CD4-positive, alpha-beta T cell (primary cell): ENCODE results near the gene SLC35C1. TPM values are rescaled to one million over a fixed set of nuclear protein-coding genes. Genes with fewer than 3 reads are reported as not detected.
"Not testable (repeated sequence)": the region's sequence is repeated elsewhere in the genome, so short reads cannot be mapped to it uniquely, and the experiment has no call there.

Experiments used
- ATAC-seq: fragments of 200-7000 bp; cut with Tn5 transposase; one replicate; pipeline ENCODE4 v1.10.0; 2022; ENCODE audit warnings: mild to moderate bottlenecking; ENCODE audit not compliant: poor library complexity
- CTCF ChIA-PET: fragments of 350-600 bp; sonication (Branson Sonifier 250); formaldehyde crosslinking; loops from one replicate; lab custom pipeline; 2021; ENCODE audit warnings: antibody characterized with exemption, inconsistent platforms; lab: Charles Lee
- POLR2A ChIA-PET: fragments of 350-600 bp; sonication (Branson Sonifier 250); formaldehyde crosslinking; loops from one replicate; lab custom pipeline; 2021; ENCODE audit warnings: antibody characterized with exemption, inconsistent platforms; lab: Charles Lee
- DNase-seq, 14 experiments: peaks; one replicate each; pipeline ENCODE4 v3.0.0-alpha.2; 2013 to 2020; ENCODE audit warnings: mixed read lengths in 2 of 14
- H3K27ac ChIP-seq, 2 donors: one replicate each; pipeline versions ENCODE4 v1.5.1 to v1.7.0; 2013; ENCODE audit warnings: low read length in 2 of 2, low read depth in 1 of 2, mild to moderate bottlenecking in 1 of 2
- H3K27me3 ChIP-seq, 2 experiments: 1 replicate in 1 of 2; 2 replicates in 1 of 2; pipeline versions ENCODE4 v1.6.1 to v1.7.0; 2013; ENCODE audit warnings: low read length in 2 of 2, control low read depth in 1 of 2, mild to moderate bottlenecking in 1 of 2, moderate library complexity in 1 of 2; ENCODE audit not compliant: insufficient read depth in 2 of 2, control insufficient read depth in 1 of 2
- H3K36me3 ChIP-seq: one replicate; pipeline ENCODE4 v1.6.1; 2013; ENCODE audit warnings: low read length, control low read depth; ENCODE audit not compliant: insufficient read depth
- H3K4me1 ChIP-seq: one replicate; pipeline ENCODE4 v1.6.1; 2013; ENCODE audit warnings: low read length, control low read depth; ENCODE audit not compliant: insufficient read depth
- H3K4me3 ChIP-seq: one replicate; pipeline ENCODE4 v1.5.1; 2013; ENCODE audit warnings: mild to moderate bottlenecking, low read length, moderate library complexity
- H3K9me3 ChIP-seq, 2 experiments: 1 replicate in 1 of 2; 2 replicates in 1 of 2; pipeline versions ENCODE4 v1.6.1 to v1.7.0; 2013; ENCODE audit warnings: low read length in 2 of 2, mild to moderate bottlenecking in 2 of 2, control low read depth in 1 of 2, moderate library complexity in 1 of 2; ENCODE audit not compliant: control insufficient read depth in 1 of 2, insufficient read depth in 1 of 2
- H3K27ac Mint-ChIP-seq: one replicate; pipeline ENCODE4 v1.8.0; 2020; ENCODE audit warnings: mixed read lengths
- H3K27me3 Mint-ChIP-seq: one replicate; pipeline ENCODE4 v1.8.0; 2021; ENCODE audit warnings: mixed read lengths
- H3K36me3 Mint-ChIP-seq: one replicate; pipeline ENCODE4 v1.8.0; 2021; ENCODE audit warnings: low read depth, mixed read lengths
- H3K4me1 Mint-ChIP-seq: one replicate; pipeline ENCODE4 v1.8.0; 2021; ENCODE audit warnings: low read depth, mixed read lengths
- H3K4me3 Mint-ChIP-seq: one replicate; pipeline ENCODE4 v1.8.0; 2020; ENCODE audit warnings: mild to moderate bottlenecking, mixed read lengths
- H3K9me3 Mint-ChIP-seq: one replicate; pipeline ENCODE4 v1.8.0; 2020; ENCODE audit warnings: mixed read lengths
- intact Hi-C, 2 experiments: fragments of 100-400 bp; cut with DNase I in 1 of 2; cut with micrococcal nuclease in 1 of 2; formaldehyde crosslinking; loops; one replicate each; pipeline versions ENCODE4 v1.15.1 to v1.9.0; 2023 to 2025; cut with DNase I, micrococcal nuclease
- total RNA-seq, 174 experiments: library from RNA in 2 of 174; stranded (reverse) in 2 of 174; gene quantifications; one replicate each; pipeline ENCODE4 v1.2.3 and lab custom pipeline; 2021 to 2026
- TF ChIP-seq, protein P1 (sequence below): fragments of 200-600 bp; IDR thresholded peaks from one replicate; pipeline ENCODE4 v1.8.0; 2022; ENCODE audit warnings: antibody characterized with exemption, mild to moderate bottlenecking

Gene SLC35C1
- total RNA-seq, 2 experiments from 2014 or later = 4.4 to 4.9 TPM

DNA sequence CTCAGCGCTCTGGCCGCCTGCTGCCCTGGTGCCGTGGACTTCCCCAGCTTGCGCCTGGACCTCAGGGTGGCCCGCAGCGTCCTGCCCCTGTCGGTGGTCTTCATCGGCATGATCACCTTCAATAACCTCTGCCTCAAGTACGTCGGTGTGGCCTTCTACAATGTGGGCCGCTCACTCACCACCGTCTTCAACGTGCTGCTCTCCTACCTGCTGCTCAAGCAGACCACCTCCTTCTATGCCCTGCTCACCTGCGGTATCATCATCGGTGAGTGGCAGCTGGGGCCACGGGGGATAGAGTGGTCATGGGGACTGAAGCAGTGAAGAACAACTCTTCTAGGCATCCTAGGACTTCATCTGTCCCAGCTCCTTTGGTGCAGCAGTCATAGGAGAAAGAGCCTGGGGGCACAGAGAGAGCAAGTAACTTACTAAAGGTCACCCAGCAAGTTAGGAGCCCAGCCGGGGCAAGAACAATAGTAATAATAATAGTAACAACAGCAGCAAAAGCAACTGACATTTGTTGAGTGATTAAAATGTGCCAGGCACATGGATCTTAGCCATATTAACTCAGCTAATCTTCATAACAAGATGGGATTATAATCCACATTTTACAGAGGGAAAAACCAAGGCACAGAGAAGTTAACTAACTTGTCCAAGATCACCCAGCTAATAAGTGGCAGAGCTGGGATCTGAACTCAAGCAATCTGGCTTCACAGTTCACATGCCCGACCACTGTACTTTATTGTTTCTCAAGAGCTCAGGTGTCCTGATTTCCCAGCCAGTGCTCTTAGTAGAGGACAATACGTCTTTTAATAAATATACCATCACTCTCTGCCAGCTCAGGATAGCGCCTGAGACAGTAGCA, 1.4 kb downstream of the SLC35C1 start:
- peaks cover 44% of the 10 kb centered on the region for H3K36me3 Mint-ChIP-seq
- intact Hi-C loops = no loop called here
- no peaks in the 10 kb centered on the region for H3K9me3 Mint-ChIP-seq

DNA sequence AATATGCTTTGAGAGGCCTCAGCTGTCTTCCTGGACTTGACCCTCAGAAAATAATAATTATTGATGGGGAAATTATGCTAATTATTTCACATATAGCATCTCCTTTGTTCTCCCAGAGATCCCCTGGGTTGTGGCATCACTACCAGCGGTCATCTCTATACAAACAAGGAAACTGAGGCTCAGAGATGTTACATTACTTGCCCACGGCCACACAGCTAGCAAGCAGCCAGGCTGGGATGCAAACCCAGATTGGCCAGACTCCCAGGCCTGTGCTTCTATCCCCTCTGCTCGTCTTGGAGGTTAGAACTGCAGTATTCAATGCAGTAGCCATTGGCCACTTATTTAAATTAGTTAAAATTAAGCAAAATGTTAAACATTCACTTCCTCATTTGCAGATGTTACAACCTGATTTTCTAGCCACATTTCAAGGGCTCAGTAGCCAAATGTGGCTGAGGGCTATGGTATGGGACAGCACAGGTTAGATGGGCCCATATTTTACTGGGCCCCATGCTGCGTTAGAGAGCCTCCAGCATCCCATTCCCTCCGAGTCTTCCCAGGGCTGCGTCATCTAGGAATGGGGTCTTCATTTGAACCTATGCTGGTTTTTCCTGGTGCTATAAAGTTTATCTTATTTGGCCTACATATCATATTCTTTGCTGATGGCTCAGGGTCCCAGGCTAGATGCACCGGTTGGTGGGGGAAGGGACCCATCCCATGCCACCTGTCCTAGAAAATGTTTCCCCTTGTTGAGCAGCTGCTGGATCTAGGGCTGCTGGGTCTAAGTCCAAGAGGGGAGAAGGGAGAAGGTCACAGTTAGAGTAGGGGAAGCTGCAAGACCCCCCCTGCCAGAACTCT, 2.2 kb downstream of the SLC35C1 start:
- TF ChIP-seq, protein P1, sequence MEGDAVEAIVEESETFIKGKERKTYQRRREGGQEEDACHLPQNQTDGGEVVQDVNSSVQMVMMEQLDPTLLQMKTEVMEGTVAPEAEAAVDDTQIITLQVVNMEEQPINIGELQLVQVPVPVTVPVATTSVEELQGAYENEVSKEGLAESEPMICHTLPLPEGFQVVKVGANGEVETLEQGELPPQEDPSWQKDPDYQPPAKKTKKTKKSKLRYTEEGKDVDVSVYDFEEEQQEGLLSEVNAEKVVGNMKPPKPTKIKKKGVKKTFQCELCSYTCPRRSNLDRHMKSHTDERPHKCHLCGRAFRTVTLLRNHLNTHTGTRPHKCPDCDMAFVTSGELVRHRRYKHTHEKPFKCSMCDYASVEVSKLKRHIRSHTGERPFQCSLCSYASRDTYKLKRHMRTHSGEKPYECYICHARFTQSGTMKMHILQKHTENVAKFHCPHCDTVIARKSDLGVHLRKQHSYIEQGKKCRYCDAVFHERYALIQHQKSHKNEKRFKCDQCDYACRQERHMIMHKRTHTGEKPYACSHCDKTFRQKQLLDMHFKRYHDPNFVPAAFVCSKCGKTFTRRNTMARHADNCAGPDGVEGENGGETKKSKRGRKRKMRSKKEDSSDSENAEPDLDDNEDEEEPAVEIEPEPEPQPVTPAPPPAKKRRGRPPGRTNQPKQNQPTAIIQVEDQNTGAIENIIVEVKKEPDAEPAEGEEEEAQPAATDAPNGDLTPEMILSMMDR = no peak
- intact Hi-C loops = loop anchor here in 1 of 2 experiments (1.0 kb wide), 1 partner anchor 35 kb away; no protein-coding TSS in a partner anchor
- ChIA-PET CTCF (interaction anchor here (1.8 kb wide), 1 partner anchor 36 kb away, joined by 12 read pairs; no protein-coding TSS in a partner anchor), POLR2A (no interaction called here)
- ATAC-seq = no peak
- Mint-ChIP-seq H3K27me3 (no peaks in the 10 kb centered on the region), H3K4me1 (peaks cover 51% of the 10 kb centered on the region), H3K27ac (peak overlapping the region; percentile 73), H3K36me3 (peaks cover 51% of the 10 kb centered on the region), H3K4me3 (peak overlapping the region; percentile 94), H3K9me3 (no peaks in the 10 kb centered on the region)
- peaks cover 39% of the 10 kb centered on the region for H3K36me3 ChIP-seq
- no peak overlapping the region for H3K27ac ChIP-seq
- H3K27me3 ChIP-seq = no peaks in the 10 kb centered on the region
- no peaks in the 10 kb centered on the region for H3K9me3 ChIP-seq
- no peak for DNase-seq
- H3K4me1 ChIP-seq = peaks cover 56% of the 10 kb centered on the region
- no peak overlapping the region for H3K4me3 ChIP-seq

More for the DNA sequence above, 1.4 kb downstream of the SLC35C1 start:
- no peaks in the 10 kb centered on the region for H3K9me3 ChIP-seq
- ChIA-PET CTCF (interaction anchor here (1.8 kb wide), 1 partner anchor 35 kb away, joined by 12 read pairs; no protein-coding TSS in a partner anchor), POLR2A (interaction anchor here (0.6 to 2.0 kb wide), 2 partner anchors 39 to 40 kb away, joined by 3 to 5 read pairs; partner anchors contain the start of gene CRY2)
- no peaks in the 10 kb centered on the region for H3K27me3 ChIP-seq
- TF ChIP-seq, protein P1 = no peak
- no peak overlapping the region for H3K27ac ChIP-seq
- H3K4me1 ChIP-seq = peaks cover 56% of the 10 kb centered on the region
- peak overlapping the region; percentile 99 for H3K4me3 ChIP-seq
- Mint-ChIP-seq H3K27ac (peak overlapping the region; percentile 73), H3K4me1 (peaks cover 57% of the 10 kb centered on the region), H3K4me3 (peak overlapping the region; percentile 94), H3K27me3 (no peaks in the 10 kb centered on the region)
- ATAC-seq (no peak), DNase-seq (peak in 1 of 14 experiments; percentile 39)
- H3K36me3 ChIP-seq = peaks cover 31% of the 10 kb centered on the region

DNA sequence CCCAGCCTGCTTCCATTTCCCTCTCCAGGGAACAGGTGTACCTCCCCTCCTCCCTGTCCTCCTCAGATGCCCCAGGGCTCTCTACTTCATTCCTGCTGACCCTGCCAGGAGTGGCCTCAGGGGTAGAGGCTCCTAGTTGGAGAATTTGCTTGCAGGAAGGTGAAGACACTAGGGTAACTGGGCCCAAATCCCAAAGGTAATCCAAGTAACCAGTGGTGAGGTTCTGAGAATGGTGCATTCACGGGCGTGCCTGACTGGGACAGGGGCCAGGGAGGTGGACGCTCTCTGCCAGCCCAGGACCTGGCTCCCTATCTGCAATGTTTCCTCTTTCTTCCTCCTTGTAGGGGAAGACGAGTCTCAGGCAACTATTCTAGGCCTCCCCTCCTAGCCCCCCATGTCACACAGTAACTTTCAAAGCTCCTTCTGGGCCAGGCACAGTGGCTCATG, 2.9 kb downstream of the SLC35C1 start:
- intact Hi-C loops = loop anchor here in 1 of 2 experiments (1.0 kb wide), 1 partner anchor 34 kb away; no protein-coding TSS in a partner anchor
- DNase-seq = no peak
- H3K4me3 ChIP-seq = no peak overlapping the region
- no peak overlapping the region for H3K27ac ChIP-seq
- Mint-ChIP-seq H3K4me1 (peaks cover 51% of the 10 kb centered on the region), H3K9me3 (no peaks in the 10 kb centered on the region), H3K4me3 (peak overlapping the region; percentile 94), H3K27me3 (no peaks in the 10 kb centered on the region), H3K36me3 (peaks cover 58% of the 10 kb centered on the region), H3K27ac (no peak overlapping the region)
- H3K4me1 ChIP-seq = peaks cover 56% of the 10 kb centered on the region
- ChIA-PET POLR2A (no interaction called here), CTCF (no interaction called here)
- ATAC-seq = no peak
- H3K27me3 ChIP-seq = no peaks in the 10 kb centered on the region
- no peaks in the 10 kb centered on the region for H3K9me3 ChIP-seq
- H3K36me3 ChIP-seq = peaks cover 43% of the 10 kb centered on the region
- TF ChIP-seq, protein P1 = no peak

DNA sequence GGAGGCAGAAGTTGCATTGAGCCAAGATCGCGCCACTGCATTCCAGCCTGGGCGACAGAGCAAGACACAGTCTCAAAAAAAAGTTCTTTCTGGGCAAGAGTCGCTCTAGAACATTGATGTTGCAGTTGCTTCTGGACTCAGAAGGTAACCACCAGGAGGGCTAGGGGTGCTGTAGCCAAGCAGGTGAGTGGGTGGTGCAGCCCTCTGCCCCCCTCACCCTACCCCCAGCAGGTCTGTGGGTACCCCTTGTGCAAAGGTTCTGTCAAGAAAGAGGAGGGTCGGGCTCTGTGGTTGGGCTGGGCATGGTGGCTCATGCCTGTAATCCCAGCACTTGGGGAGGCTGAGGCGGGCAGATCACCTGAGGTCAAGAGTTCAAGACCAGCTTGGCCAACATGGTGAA, 3.5 kb downstream of the SLC35C1 start:
- H3K9me3 ChIP-seq, DNase-seq, ATAC-seq, POLR2A ChIA-PET, H3K4me3 ChIP-seq, H3K9me3 Mint-ChIP-seq, CTCF ChIA-PET, H3K27ac Mint-ChIP-seq, H3K27ac ChIP-seq, intact Hi-C loops, H3K27me3 ChIP-seq, H3K27me3 Mint-ChIP-seq, H3K4me3 Mint-ChIP-seq: not testable (repeated sequence)
- Mint-ChIP-seq H3K36me3 (peaks cover 58% of the 10 kb centered on the region), H3K4me1 (peaks cover 51% of the 10 kb centered on the region)
- Histone ChIP-seq H3K4me1 (peaks cover 56% of the 10 kb centered on the region), H3K36me3 (peaks cover 43% of the 10 kb centered on the region)
